ENCODE measurements around the gene MTMR12.

DNA sequence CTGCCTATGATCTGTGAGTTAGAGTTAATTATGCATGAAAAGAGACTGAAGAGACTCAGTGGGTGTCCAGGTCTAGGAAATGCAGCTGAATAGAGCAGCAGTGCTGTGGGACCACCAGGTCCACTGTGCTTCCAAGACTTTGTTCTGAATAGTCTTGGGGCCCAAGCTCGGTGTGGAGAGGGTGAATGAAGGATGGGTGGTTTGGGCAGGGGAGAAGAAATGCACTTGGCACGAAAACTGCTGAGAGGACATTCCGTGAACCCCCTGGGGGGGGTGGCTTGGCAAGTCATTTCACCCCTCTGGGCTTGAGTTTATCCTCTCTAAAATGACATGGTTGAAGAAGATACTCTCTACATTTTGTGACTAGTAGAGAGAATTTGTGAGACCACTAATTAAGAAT is 102.6 kb downstream of the MTMR12 start:
- TF ChIP-seq, protein P1, sequence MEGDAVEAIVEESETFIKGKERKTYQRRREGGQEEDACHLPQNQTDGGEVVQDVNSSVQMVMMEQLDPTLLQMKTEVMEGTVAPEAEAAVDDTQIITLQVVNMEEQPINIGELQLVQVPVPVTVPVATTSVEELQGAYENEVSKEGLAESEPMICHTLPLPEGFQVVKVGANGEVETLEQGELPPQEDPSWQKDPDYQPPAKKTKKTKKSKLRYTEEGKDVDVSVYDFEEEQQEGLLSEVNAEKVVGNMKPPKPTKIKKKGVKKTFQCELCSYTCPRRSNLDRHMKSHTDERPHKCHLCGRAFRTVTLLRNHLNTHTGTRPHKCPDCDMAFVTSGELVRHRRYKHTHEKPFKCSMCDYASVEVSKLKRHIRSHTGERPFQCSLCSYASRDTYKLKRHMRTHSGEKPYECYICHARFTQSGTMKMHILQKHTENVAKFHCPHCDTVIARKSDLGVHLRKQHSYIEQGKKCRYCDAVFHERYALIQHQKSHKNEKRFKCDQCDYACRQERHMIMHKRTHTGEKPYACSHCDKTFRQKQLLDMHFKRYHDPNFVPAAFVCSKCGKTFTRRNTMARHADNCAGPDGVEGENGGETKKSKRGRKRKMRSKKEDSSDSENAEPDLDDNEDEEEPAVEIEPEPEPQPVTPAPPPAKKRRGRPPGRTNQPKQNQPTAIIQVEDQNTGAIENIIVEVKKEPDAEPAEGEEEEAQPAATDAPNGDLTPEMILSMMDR (IDR thresholded peaks at IDR 0.05; ENCODE audit: control extremely low read depth in 1 of 3, insufficient read depth in 1 of 3, low read depth in 1 of 3, low read length in 3 of 3): no peak
- TF ChIP-seq POLR2A (IDR thresholded peaks at IDR 0.05; ENCODE audit: control extremely low read depth in 1 of 2, low read depth in 2 of 2, low read length in 2 of 2): no peak
- TF ChIP-seq KDM5A (IDR thresholded peaks at IDR 0.05; ENCODE audit: low read length): no peak
- TF ChIP-seq MAFK (IDR thresholded peaks at IDR 0.05; ENCODE audit: low read depth, low read length): no peak
- no peak for TF ChIP-seq JUND (IDR thresholded peaks at IDR 0.05; ENCODE audit: low read length)
- TF ChIP-seq SIN3A (conservative IDR thresholded peaks at IDR 0.05 in 1 of 2, IDR thresholded peaks at IDR 0.05 in 1 of 2; ENCODE audit: low read depth in 1 of 2, low read length in 2 of 2): no peak
- no peak for TF ChIP-seq YY1 (IDR thresholded peaks at IDR 0.05; ENCODE audit: low read depth, low read length)
- TF ChIP-seq SIX5 (IDR thresholded peaks at IDR 0.05; ENCODE audit: low read depth, low read length): no peak

Measured in H1 (cell line).